ENCODE results near the gene LCE3C. TPM values are rescaled to one million over a fixed set of nuclear protein-coding genes. Genes with fewer than 3 reads are reported as not detected.
A peak's percentile ranks its signal among the peaks of the same experiment; 100 is the strongest.

The LCE3C gene

DNA sequence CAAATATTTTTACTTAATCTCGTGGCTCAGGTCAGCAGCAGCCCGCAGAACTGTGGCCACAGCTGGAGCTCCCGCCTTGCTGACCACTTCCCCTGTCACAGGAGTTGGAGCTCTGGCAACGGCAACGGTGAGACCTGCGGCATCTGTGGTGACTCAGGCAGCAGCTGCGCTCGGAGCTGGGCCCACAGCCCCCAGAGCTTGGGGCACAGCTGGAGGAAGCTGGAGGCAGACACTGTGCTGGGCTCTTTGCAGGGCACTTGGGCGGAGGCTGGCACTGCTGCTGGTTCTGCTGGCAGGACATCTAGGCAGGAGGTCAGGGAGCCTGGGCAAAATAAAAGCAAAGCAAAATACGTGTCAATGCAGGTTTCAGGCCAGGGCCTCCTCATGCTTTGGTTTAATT is 22.8 kb downstream of the LCE3C start, which contains the start of gene LCE3A:
LCE3A (minus strand) TSS at position 301 of the 400 bp plus-strand sequence; CDS start at position 301, 0 bp downstream.
- peaks cover 9% of the 10 kb centered on the region for H3K9me3 ChIP-seq (replicated peaks; ENCODE audit: low read length)
- no peaks in the 10 kb centered on the region for H3K27me3 ChIP-seq (ENCODE audit: control insufficient read depth, insufficient read depth, low read length)
- H3K4me3 ChIP-seq (ENCODE audit: low read length) = peak within 1 kb of the TSS; percentile 12
- peaks cover 10% of the 10 kb centered on the region for H3K4me1 ChIP-seq (ENCODE audit: control insufficient read depth, insufficient read depth, low read length)
- H3K9ac ChIP-seq (ENCODE audit: low read depth, low read length) = no peak within 1 kb of the TSS
- H3K36me3 ChIP-seq (ENCODE audit: insufficient read depth, low read length) = no peaks in the 10 kb centered on the region
- H3K4me2 ChIP-seq (ENCODE audit: low read length) = peak within 1 kb of the TSS; percentile 44

- Histone ChIP-seq H3K4me3 (ENCODE audit: low read length) (peak overlapping the region; percentile 12), H3K4me1 (ENCODE audit: control insufficient read depth, insufficient read depth, low read length) (peaks cover 10% of the 10 kb centered on the region), H3K27me3 (ENCODE audit: control insufficient read depth, insufficient read depth, low read length) (no peaks in the 10 kb centered on the region)
These were observed 23.3 kb downstream of the LCE3C start for GRCh38 chr1:152623203-152623844.

GRCh38 chr1:152626744-152627143 is 26.7 kb downstream of the LCE3C start:
- H3K4me3 ChIP-seq (ENCODE audit: low read length) = no peak overlapping the region
- no peaks in the 10 kb centered on the region for H3K9me3 ChIP-seq (replicated peaks; ENCODE audit: low read length)
- no peak overlapping the region for H3K4me2 ChIP-seq (ENCODE audit: low read length)
- peaks cover 10% of the 10 kb centered on the region for H3K4me1 ChIP-seq (ENCODE audit: control insufficient read depth, insufficient read depth, low read length)
- no peak overlapping the region for H3K9ac ChIP-seq (ENCODE audit: low read depth, low read length)
- H3K27me3 ChIP-seq (ENCODE audit: control insufficient read depth, insufficient read depth, low read length) = no peaks in the 10 kb centered on the region
- no peaks in the 10 kb centered on the region for H3K36me3 ChIP-seq (ENCODE audit: insufficient read depth, low read length)

More at GRCh38 chr1:152623203-152623844, 23.3 kb downstream of the LCE3C start:
- Histone ChIP-seq H3K9ac (ENCODE audit: low read depth, low read length) (no peak overlapping the region), H3K4me2 (ENCODE audit: low read length) (peak overlapping the region; percentile 44), H3K36me3 (ENCODE audit: insufficient read depth, low read length) (no peaks in the 10 kb centered on the region), H3K9me3 (replicated peaks; ENCODE audit: low read length) (peaks cover 9% of the 10 kb centered on the region)

DNA sequence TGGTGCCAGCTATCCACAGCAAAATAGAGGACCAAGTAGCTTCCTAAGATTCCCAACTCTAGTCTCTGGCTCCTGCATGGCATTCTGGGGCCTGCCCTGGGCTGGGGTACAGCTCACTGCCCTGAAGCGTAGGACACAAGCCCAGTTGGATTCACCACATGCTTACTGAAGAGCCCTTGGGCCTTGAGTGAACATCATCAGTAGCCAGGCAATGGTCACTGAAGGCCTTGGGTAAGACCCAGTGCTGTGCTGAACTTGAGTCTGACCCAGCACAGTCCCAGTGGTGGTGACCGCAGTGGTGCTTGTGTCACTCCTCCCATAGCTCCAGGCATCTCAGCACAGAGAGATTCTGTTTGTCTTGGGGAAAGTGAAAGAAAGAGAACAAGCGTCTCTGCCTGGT is 30.6 kb downstream of the LCE3C start:
- Histone ChIP-seq H3K4me2 (ENCODE audit: low read length) (no peak overlapping the region), H3K9ac (ENCODE audit: low read depth, low read length) (no peak overlapping the region), H3K4me1 (ENCODE audit: control insufficient read depth, insufficient read depth, low read length) (no peaks in the 10 kb centered on the region), H3K9me3 (replicated peaks; ENCODE audit: low read length) (no peaks in the 10 kb centered on the region), H3K4me3 (ENCODE audit: low read length) (no peak overlapping the region), H3K36me3 (ENCODE audit: insufficient read depth, low read length) (no peaks in the 10 kb centered on the region), H3K27me3 (ENCODE audit: control insufficient read depth, insufficient read depth, low read length) (no peaks in the 10 kb centered on the region)

- no peak overlapping the region for H3K4me2 ChIP-seq (ENCODE audit: low read length)
- no peak overlapping the region for H3K9ac ChIP-seq (ENCODE audit: low read depth, low read length)
- H3K4me1 ChIP-seq (ENCODE audit: control insufficient read depth, insufficient read depth, low read length) = no peaks in the 10 kb centered on the region
- no peak overlapping the region for H3K4me3 ChIP-seq (ENCODE audit: low read length)
- no peaks in the 10 kb centered on the region for H3K36me3 ChIP-seq (ENCODE audit: insufficient read depth, low read length)
- H3K9me3 ChIP-seq (replicated peaks; ENCODE audit: low read length) = no peaks in the 10 kb centered on the region
- no peaks in the 10 kb centered on the region for H3K27me3 ChIP-seq (ENCODE audit: control insufficient read depth, insufficient read depth, low read length)
These were observed 40.3 kb downstream of the LCE3C start for GRCh38 chr1:152640351-152640750.

- no peaks in the 10 kb centered on the region for H3K36me3 ChIP-seq (ENCODE audit: insufficient read depth, low read length)
- H3K4me2 ChIP-seq (ENCODE audit: low read length) = no peak overlapping the region
- H3K9me3 ChIP-seq (replicated peaks; ENCODE audit: low read length) = no peaks in the 10 kb centered on the region
These were observed 43.9 kb downstream of the LCE3C start for GRCh38 chr1:152643945-152644344.

GRCh38 chr1:152645146-152645545 is 45.1 kb downstream of the LCE3C start:
- H3K27me3 ChIP-seq (ENCODE audit: control insufficient read depth, insufficient read depth, low read length) = peaks cover 3% of the 10 kb centered on the region

More at GRCh38 chr1:152643945-152644344, 43.9 kb downstream of the LCE3C start:
- H3K9ac ChIP-seq (ENCODE audit: low read depth, low read length) = no peak overlapping the region
- H3K27me3 ChIP-seq (ENCODE audit: control insufficient read depth, insufficient read depth, low read length) = no peaks in the 10 kb centered on the region
- H3K4me3 ChIP-seq (ENCODE audit: low read length) = no peak overlapping the region
- no peaks in the 10 kb centered on the region for H3K4me1 ChIP-seq (ENCODE audit: control insufficient read depth, insufficient read depth, low read length)

GRCh38 chr1:152646656-152647055 is 46.6 kb downstream of the LCE3C start:
- H3K9me3 ChIP-seq (replicated peaks; ENCODE audit: low read length) = no peaks in the 10 kb centered on the region
- no peak overlapping the region for H3K9ac ChIP-seq (ENCODE audit: low read depth, low read length)
- peaks cover 16% of the 10 kb centered on the region for H3K27me3 ChIP-seq (ENCODE audit: control insufficient read depth, insufficient read depth, low read length)
- H3K4me2 ChIP-seq (ENCODE audit: low read length) = no peak overlapping the region
- no peaks in the 10 kb centered on the region for H3K4me1 ChIP-seq (ENCODE audit: control insufficient read depth, insufficient read depth, low read length)
- H3K36me3 ChIP-seq (ENCODE audit: insufficient read depth, low read length) = no peaks in the 10 kb centered on the region
- H3K4me3 ChIP-seq (ENCODE audit: low read length) = no peak overlapping the region

More at GRCh38 chr1:152645146-152645545, 45.1 kb downstream of the LCE3C start:
- H3K4me1 ChIP-seq (ENCODE audit: control insufficient read depth, insufficient read depth, low read length) = no peaks in the 10 kb centered on the region
- H3K9me3 ChIP-seq (replicated peaks; ENCODE audit: low read length) = no peaks in the 10 kb centered on the region
- no peak overlapping the region for H3K4me2 ChIP-seq (ENCODE audit: low read length)
- no peaks in the 10 kb centered on the region for H3K36me3 ChIP-seq (ENCODE audit: insufficient read depth, low read length)
- no peak overlapping the region for H3K9ac ChIP-seq (ENCODE audit: low read depth, low read length)
- H3K4me3 ChIP-seq (ENCODE audit: low read length) = no peak overlapping the region

Small RNA genes lying within 50 kb of the gene (small RNA-seq; reads per million reads assigned to genes)
- gene LCE3A (not detected), gene LCE3B (not detected)
